Parathyroid adenoma (tissue), 2 donors: ENCODE data around the gene CNTNAP2.

Experiments
- H2AFZ ChIP-seq: fragments of 300-600 bp; sonication (generic); one replicate; pipeline ENCODE4 v1.7.0; 2017; ENCODE audit warnings: antibody characterized with exemption, mild to moderate bottlenecking
- H3K27ac ChIP-seq: fragments of 300-600 bp; sonication (generic); one replicate; pipeline ENCODE4 v1.7.0; 2017
- H3K27me3 ChIP-seq: fragments of 300-600 bp; sonication (generic); one replicate; pipeline ENCODE4 v1.7.0; 2017; ENCODE audit warnings: low read length; ENCODE audit not compliant: control insufficient read depth, insufficient read depth
- H3K36me3 ChIP-seq: fragments of 300-600 bp; sonication (generic); one replicate; pipeline ENCODE4 v1.7.0; 2017; ENCODE audit warnings: low read length; ENCODE audit not compliant: control insufficient read depth, insufficient read depth
- H3K4me1 ChIP-seq: fragments of 300-600 bp; sonication (generic); one replicate; pipeline ENCODE4 v1.7.0; 2017; ENCODE audit warnings: control low read depth
- H3K4me2 ChIP-seq: fragments of 300-600 bp; sonication (generic); one replicate; pipeline ENCODE4 v1.7.0; 2017; ENCODE audit warnings: low read length
- H3K4me3 ChIP-seq: fragments of 300-600 bp; sonication (generic); one replicate; pipeline ENCODE4 v1.7.0; 2017; ENCODE audit warnings: low read depth, low read length
- H3K79me2 ChIP-seq: fragments of 300-600 bp; sonication (generic); one replicate; pipeline ENCODE4 v1.7.0; 2017; ENCODE audit warnings: control low read depth
- H3K9ac ChIP-seq: fragments of 300-600 bp; sonication (generic); one replicate; pipeline ENCODE4 v1.7.0; 2017; ENCODE audit warnings: mild to moderate bottlenecking
- H3K9me3 ChIP-seq: fragments of 300-600 bp; sonication (generic); one replicate; pipeline ENCODE4 v1.7.0; 2017; ENCODE audit warnings: low read length; ENCODE audit not compliant: control insufficient read depth
- CTCF ChIP-seq: fragments of 300-600 bp; sonication (generic); IDR thresholded peaks from one replicate; pipeline ENCODE4 v1.7.0; 2017; ENCODE audit warnings: antibody characterized with exemption, mild to moderate bottlenecking
- donor health status: primary hyperparathyroidism.

Gene CNTNAP2

GRCh38 chr7:146206270-146206669, 89.7 kb downstream of the CNTNAP2 start:
- Histone ChIP-seq H3K27me3 (no peaks in the 10 kb centered on the region), H3K4me2 (no peak overlapping the region), H3K9me3 (no peaks in the 10 kb centered on the region), H3K4me1 (no peaks in the 10 kb centered on the region), H3K79me2 (no peaks in the 10 kb centered on the region), H3K9ac (no peak overlapping the region), H3K4me3 (no peak overlapping the region), H2AFZ (no peak overlapping the region), H3K27ac (no peak overlapping the region), H3K36me3 (no peaks in the 10 kb centered on the region)
- no peak for TF ChIP-seq CTCF

- H3K9me3 ChIP-seq: no peaks in the 10 kb centered on the region
- H3K27me3 ChIP-seq: no peaks in the 10 kb centered on the region
- no peak for TF ChIP-seq CTCF
- no peaks in the 10 kb centered on the region for H3K79me2 ChIP-seq
- no peaks in the 10 kb centered on the region for H3K4me1 ChIP-seq
- no peak overlapping the region for H3K9ac ChIP-seq
- no peak overlapping the region for H3K4me2 ChIP-seq
- no peaks in the 10 kb centered on the region for H3K36me3 ChIP-seq
- H3K27ac ChIP-seq: no peak overlapping the region
- H3K4me3 ChIP-seq: no peak overlapping the region
- no peak overlapping the region for H2AFZ ChIP-seq
These were observed 91.9 kb downstream of the CNTNAP2 start for GRCh38 chr7:146208492-146208891.

GRCh38 chr7:146214842-146215241, 98.2 kb downstream of the CNTNAP2 start:
- H3K4me3 ChIP-seq: no peak overlapping the region
- no peak overlapping the region for H2AFZ ChIP-seq
- H3K4me1 ChIP-seq: no peaks in the 10 kb centered on the region
- H3K9ac ChIP-seq: no peak overlapping the region
- TF ChIP-seq CTCF: no peak
- H3K27ac ChIP-seq: no peak overlapping the region
- H3K36me3 ChIP-seq: no peaks in the 10 kb centered on the region
- no peaks in the 10 kb centered on the region for H3K79me2 ChIP-seq
- H3K9me3 ChIP-seq: no peaks in the 10 kb centered on the region
- no peak overlapping the region for H3K4me2 ChIP-seq
- H3K27me3 ChIP-seq: no peaks in the 10 kb centered on the region

GRCh38 chr7:146216396-146217041, 99.9 kb downstream of the CNTNAP2 start:
- Histone ChIP-seq H3K4me3 (no peak overlapping the region), H3K36me3 (no peaks in the 10 kb centered on the region)

More at GRCh38 chr7:146216396-146217041, 99.9 kb downstream of the CNTNAP2 start:
- no peak overlapping the region for H3K4me2 ChIP-seq
- H3K9ac ChIP-seq: no peak overlapping the region
- H3K27ac ChIP-seq: no peak overlapping the region
- H3K4me1 ChIP-seq: no peaks in the 10 kb centered on the region
- H3K79me2 ChIP-seq: no peaks in the 10 kb centered on the region
- no peak overlapping the region for H2AFZ ChIP-seq
- no peaks in the 10 kb centered on the region for H3K9me3 ChIP-seq
- H3K27me3 ChIP-seq: no peaks in the 10 kb centered on the region
- TF ChIP-seq CTCF: no peak
